Left forelimb (tissue), 1 donor: Measurements from ENCODE around the gene SCGB1C2.
A peak's percentile ranks its signal among the peaks of the same experiment; 100 is the strongest.
"Not testable (repeated sequence)": the region's sequence is repeated elsewhere in the genome, so short reads cannot be mapped to it uniquely, and the experiment has no call there.

ENCODE experiments used
- DNase-seq: peaks from one replicate; pipeline ENCODE4 v3.0.0-alpha.2; 2018; ENCODE audit warnings: low spot score

Gene SCGB1C2

GRCh38 chr17:137166-137807 lies at the start of gene SCGB1C2:
Gene SCGB1C2 (plus strand): TSS chr17:137569. CDS start chr17:137591, 22 bp downstream.
- DNase-seq: not testable (repeated sequence)

DNA sequence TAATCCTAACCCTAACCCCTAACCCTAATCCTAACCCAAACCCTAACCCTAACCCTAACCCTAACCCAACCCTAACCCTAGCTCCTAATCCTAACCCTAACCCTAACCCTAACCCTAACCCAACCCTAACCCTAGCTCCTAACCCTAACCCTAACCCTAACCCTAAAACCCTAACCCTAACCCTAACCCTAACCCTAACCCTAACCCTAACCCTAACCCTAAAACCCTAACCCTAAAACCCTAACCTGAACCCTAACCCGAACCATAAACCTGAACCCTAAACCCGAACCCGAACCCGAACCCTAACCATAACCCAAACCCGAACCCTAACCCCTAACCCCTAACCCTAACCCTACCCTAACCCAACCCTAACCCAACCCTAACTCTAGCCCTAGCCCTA lies 24.3 kb upstream of the SCGB1C2 start:
- DNase-seq: not testable (repeated sequence)

DNA sequence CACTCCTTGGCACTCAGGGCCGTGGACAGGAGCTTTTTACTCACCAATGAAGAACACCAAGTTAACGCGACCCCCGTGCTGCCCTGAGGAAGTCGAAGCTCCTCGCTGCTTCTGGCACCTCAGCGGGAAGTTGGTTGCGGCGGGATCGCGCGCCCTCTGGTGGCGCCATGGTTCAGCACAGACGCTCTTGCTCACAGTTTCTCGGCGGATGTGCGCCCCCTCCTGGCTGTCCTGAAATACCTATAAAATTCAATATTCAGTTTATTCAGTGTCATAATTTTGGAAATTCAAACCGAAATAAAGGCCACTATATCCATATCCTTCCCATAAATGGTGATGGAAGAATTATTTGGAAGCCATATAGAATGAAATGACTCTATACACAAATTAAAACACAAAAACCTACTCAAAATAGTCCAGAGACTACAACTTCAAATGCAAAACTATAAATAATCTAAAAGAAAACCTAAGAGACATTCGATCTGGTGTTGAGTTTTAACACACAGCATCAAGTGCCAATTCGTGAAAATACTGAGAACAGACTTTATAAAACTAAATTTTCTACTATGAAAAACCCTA lies 18.9 kb upstream of the SCGB1C2 start:
- DNase-seq: peak; percentile 62

DNA sequence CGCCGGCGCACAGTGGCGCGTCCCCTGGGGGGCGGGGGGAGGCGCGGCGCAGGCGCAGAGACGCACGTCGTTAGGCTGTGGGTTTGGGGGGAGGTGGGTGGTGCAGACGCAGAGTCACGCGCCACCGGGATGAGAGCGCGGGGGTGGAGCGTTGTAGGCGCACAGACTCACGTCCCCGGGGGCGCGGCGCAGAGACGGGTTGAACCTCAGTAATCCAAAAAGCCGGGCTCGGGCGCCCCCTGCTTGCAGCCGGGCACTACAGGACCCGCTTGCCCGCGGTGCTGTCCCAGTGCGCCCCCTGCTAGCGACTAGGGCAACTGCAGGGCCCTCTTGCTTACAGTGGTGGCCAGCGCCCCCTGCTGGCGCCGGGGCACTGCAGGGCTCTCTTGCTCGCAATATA lies 3.4 kb upstream of the SCGB1C2 start:
- not testable (repeated sequence) for DNase-seq

GRCh38 chr17:134332-134785 lies 3.0 kb upstream of the SCGB1C2 start:
- not testable (repeated sequence) for DNase-seq

- DNase-seq: not testable (repeated sequence)
Observed at GRCh38 chr17:135022-135421, 2.3 kb upstream of the SCGB1C2 start.

GRCh38 chr17:135895-136294 lies 1.5 kb upstream of the SCGB1C2 start:
- DNase-seq: not testable (repeated sequence)

GRCh38 chr17:136531-136930 lies 838 bp upstream of the SCGB1C2 start:
- not testable (repeated sequence) for DNase-seq

DNA sequence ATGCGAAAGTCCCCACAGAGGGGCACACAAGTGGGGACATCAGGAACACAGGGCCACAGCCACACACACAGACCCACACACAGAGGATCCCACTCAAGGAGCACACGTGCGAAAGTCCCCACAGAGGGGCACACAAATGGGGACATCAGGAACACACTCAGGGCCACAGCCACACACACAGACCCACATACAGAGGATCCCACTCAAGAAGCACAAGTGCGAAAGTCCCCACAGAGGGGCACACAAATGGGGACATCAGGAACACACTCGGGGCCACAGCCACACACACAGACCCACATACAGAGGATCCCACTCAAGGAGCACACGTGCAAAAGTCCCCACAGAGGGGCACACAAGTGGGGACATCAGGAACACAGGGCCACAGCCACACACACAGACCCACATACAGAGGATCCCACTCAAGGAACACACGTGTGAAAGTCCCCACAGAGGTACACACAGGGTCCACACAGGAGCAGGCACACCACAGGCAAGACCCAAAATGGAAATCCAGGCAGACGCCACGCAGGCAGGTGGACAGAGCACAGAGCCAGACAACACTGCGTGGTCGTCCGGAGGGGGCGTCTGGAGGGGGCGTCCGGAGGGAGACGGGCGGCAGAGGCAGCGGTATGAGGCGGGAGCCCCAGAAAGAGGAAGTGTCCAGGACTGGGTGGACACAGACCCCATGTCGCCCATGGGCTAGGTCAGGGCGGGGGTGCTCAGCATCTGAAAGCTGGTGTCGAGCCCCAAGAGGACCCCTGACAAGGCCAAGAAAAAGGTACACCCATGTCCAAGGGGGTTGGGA lies 2.2 kb downstream of the SCGB1C2 start:
- DNase-seq: peak; percentile 6

- no peak for DNase-seq
Observed at GRCh38 chr17:142102-142661, 4.8 kb downstream of the SCGB1C2 start.

- DNase-seq: no peak
Observed at GRCh38 chr17:142876-143784, 5.8 kb downstream of the SCGB1C2 start.

- DNase-seq: peak; percentile 91
Observed at GRCh38 chr17:143785-144281, 6.5 kb downstream of the SCGB1C2 start.

GRCh38 chr17:144936-145670 lies 7.7 kb downstream of the SCGB1C2 start:
- no peak for DNase-seq

DNA sequence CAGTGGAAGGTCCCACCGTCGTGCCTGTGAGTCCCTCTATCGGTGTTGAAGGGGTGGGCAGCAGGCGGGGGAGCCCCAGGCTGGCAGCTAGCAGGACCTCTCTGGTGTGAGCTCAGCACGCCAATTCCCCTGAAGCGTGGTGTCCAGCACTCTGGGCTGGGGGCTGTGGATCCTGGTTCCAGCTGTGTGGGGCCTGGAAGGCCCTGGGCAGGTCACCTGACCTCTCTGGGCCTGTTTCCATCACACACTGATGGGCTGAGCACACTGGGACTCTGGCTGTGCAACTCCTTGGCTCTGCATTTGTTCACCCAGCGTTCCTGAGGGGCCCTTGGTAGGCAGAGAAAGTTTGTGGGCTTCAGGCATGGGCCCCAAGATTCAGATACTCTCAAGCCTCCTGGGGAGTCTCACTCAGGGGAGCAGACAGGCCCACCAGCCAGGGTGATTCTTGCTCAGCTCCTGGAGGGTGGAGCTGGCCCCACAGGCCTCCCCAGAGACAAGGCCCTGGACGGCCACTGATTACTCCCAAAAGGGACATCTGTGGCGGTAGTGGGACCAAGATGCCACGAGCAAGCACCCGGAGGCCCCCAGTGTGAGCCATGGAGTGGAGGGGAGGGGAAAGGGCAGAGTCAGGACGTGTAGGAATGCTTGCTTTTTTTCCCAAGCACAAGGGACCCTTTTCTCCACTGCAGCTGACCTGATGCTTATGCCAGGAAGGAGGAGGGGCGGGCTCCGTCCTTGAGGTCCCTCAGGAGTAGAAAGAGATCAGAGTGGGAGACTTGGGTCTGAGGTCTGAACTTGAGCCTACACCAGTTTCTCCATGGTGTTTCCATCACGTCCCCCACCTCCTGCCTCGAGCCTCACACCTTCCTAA lies 8.5 kb downstream of the SCGB1C2 start:
- no peak for DNase-seq

GRCh38 chr17:146546-146945 lies 9.2 kb downstream of the SCGB1C2 start:
- DNase-seq: no peak

DNA sequence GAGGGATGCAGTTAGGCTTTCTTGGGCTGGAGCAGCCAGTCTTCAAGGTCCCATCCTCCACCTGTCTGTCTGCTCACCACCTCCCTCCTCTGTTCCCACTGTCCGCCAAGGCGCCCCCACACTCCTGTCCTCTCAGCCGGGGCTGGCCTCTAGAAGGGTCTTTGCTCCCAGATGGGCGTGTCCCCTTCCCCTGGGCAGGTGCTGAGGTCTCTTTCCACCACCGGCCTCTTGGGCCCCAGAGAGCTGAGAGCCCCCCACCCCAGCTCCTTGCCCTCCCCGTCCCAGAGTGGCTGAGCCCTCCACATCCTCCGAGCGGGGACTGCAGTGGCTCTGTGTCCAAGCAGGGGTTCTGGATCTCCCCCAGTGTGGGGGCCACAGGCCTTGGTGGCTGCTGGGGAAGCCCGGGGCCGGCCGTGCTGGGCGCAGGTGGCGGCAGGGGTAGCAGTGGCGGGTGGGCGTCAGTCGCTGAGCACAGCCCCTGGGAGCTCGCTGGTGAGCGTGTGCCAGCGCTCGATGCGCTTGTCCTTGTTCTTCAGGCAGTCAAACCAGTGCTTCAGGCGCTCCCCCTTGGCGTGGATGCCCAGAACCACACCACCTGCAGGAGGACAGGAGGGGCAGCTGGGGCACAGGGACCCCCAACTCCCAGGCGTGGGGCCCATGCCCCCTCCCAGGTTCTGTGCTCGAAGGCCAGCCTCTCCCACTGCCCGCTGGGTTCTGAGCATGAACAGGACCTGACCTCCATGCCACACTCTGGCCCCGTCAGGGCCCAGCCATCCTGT lies 9.8 kb downstream of the SCGB1C2 start:
- no peak for DNase-seq

- DNase-seq: no peak
Observed at GRCh38 chr17:147796-148740, 10.7 kb downstream of the SCGB1C2 start.

- no peak for DNase-seq
Observed at GRCh38 chr17:148757-149156, 11.4 kb downstream of the SCGB1C2 start.
